OCI-LY1 (cell line): Measurements from ENCODE around the gene FGF4.

ENCODE experiments used
- H2AFZ ChIP-seq: fragments of 200-600 bp; sonication (generic), shearing (Covaris generic); 2 replicates; pipeline ENCODE4 v1.6.0; 2014; ENCODE audit warnings: antibody characterized with exemption, mild to moderate bottlenecking, low read length
- H3F3A ChIP-seq: fragments of 200-600 bp; sonication (generic), shearing (Covaris generic); 2 replicates; pipeline ENCODE4 v1.6.0; 2014; ENCODE audit warnings: mild to moderate bottlenecking, antibody characterized with exemption, low read length, moderate library complexity; ENCODE audit not compliant: insufficient read depth
- H3K27ac ChIP-seq: fragments of 200-600 bp; sonication (generic); 2 replicates; pipeline ENCODE4 v1.5.1; 2014; ENCODE audit warnings: low read length, mixed run types, mild to moderate bottlenecking, low read depth; ENCODE audit not compliant: poor library complexity, severe bottlenecking
- H3K27me3 ChIP-seq: fragments of 200-600 bp; sonication (generic); 2 replicates; pipeline ENCODE4 v1.6.0; 2014; ENCODE audit warnings: antibody characterized with exemption, mild to moderate bottlenecking, low read length, moderate library complexity; ENCODE audit not compliant: insufficient read depth
- H3K36me3 ChIP-seq: fragments of 200-600 bp; sonication (generic); 2 replicates; pipeline ENCODE4 v1.6.1; 2014; ENCODE audit warnings: mild to moderate bottlenecking, antibody characterized with exemption, low read length, moderate library complexity, mixed read lengths; ENCODE audit not compliant: insufficient read depth
- H3K4me1 ChIP-seq: fragments of 200-600 bp; sonication (generic); 2 replicates; pipeline ENCODE4 v1.5.1; 2014; ENCODE audit warnings: mild to moderate bottlenecking, low read length, moderate library complexity; ENCODE audit not compliant: insufficient read depth, severe bottlenecking
- H3K4me2 ChIP-seq: fragments of 200-600 bp; sonication (generic), shearing (Covaris generic); 2 replicates; pipeline ENCODE4 v1.6.1; 2014; ENCODE audit warnings: low read length
- H3K4me3 ChIP-seq: fragments of 200-600 bp; sonication (generic); 2 replicates; pipeline ENCODE4 v1.5.1; 2014; ENCODE audit warnings: low read length, low read depth, mild to moderate bottlenecking, mixed read lengths; ENCODE audit not compliant: poor library complexity, severe bottlenecking
- H3K79me2 ChIP-seq: fragments of 200-600 bp; shearing (Covaris generic); 2 replicates; pipeline ENCODE4 v1.6.1; 2016; ENCODE audit warnings: mixed run types, low read length, mixed read lengths; ENCODE audit not compliant: insufficient read depth
- H3K9ac ChIP-seq: fragments of 200-600 bp; sonication (generic), shearing (Covaris generic); 2 replicates; pipeline ENCODE4 v1.6.1; 2014; ENCODE audit warnings: mild to moderate bottlenecking, low read length, mixed read lengths
- H3K9me2 ChIP-seq: fragments of 200-600 bp; sonication (generic), shearing (Covaris generic); 2 replicates; pipeline ENCODE4 v1.6.1; 2014; ENCODE audit warnings: low read depth, mild to moderate bottlenecking, low read length, mixed read lengths
- H3K9me3 ChIP-seq: fragments of 200-600 bp; shearing (Covaris generic); 2 replicates; pipeline ENCODE4 v1.6.1; 2014; ENCODE audit warnings: low read length, mixed read lengths
- H4K20me1 ChIP-seq: fragments of 200-600 bp; sonication (generic), shearing (Covaris generic); 2 replicates; pipeline ENCODE4 v1.6.0; 2016; ENCODE audit warnings: mild to moderate bottlenecking, low read length; ENCODE audit not compliant: insufficient read depth
- EZH2 ChIP-seq: fragments of 200-600 bp; sonication (generic), shearing (Covaris generic); IDR thresholded peaks from 2 replicates; pipeline ENCODE4 v1.8.0; 2017; ENCODE audit warnings: borderline replicate concordance, mixed run types, mild to moderate bottlenecking, antibody characterized with exemption, low read length, moderate library complexity, mixed read lengths
- TF ChIP-seq, protein P1 (sequence below): fragments of 200-600 bp; sonication (generic), shearing (Covaris generic); IDR thresholded peaks from 2 replicates; pipeline ENCODE4 v1.5.1; 2017; ENCODE audit warnings: mild to moderate bottlenecking, antibody characterized with exemption, low read length, moderate library complexity, mixed read lengths

FGF4 gene

DNA sequence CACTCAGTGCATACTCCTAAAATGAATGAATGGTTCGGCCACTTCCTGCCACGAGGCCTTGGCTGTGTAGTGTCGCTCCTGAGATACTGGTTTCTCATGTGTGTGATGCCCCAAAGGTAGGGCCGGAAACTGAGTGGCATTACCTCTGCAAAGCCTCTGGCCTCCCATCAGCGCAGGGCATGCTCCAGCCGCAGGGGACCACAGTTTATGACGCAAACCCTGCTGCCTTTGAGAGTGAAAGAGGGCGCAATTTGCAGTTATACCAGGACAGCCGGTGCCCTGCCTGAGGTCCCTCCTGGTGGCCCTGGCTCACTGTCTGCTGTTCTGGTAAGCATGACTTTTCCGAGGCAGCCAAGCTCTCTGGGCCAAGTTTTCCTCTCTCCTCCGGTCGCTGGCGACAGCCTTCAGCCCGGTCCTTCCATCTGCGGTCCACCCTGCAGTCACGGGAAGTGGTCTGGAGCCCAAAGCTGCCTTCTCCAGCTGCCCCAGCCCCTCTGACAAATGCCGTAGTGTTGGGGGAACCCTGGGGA, 46.4 kb upstream of the FGF4 start:
- H3F3A ChIP-seq: no peaks in the 10 kb centered on the region
- no peaks in the 10 kb centered on the region for H3K36me3 ChIP-seq
- no peaks in the 10 kb centered on the region for H3K9me2 ChIP-seq
- H3K4me1 ChIP-seq: no peaks in the 10 kb centered on the region
- H3K9me3 ChIP-seq: no peaks in the 10 kb centered on the region
- no peak overlapping the region for H2AFZ ChIP-seq
- no peaks in the 10 kb centered on the region for H3K27me3 ChIP-seq
- H3K27ac ChIP-seq: no peak overlapping the region
- no peak overlapping the region for H3K4me3 ChIP-seq
- no peak overlapping the region for H3K4me2 ChIP-seq
- TF ChIP-seq, protein P1, sequence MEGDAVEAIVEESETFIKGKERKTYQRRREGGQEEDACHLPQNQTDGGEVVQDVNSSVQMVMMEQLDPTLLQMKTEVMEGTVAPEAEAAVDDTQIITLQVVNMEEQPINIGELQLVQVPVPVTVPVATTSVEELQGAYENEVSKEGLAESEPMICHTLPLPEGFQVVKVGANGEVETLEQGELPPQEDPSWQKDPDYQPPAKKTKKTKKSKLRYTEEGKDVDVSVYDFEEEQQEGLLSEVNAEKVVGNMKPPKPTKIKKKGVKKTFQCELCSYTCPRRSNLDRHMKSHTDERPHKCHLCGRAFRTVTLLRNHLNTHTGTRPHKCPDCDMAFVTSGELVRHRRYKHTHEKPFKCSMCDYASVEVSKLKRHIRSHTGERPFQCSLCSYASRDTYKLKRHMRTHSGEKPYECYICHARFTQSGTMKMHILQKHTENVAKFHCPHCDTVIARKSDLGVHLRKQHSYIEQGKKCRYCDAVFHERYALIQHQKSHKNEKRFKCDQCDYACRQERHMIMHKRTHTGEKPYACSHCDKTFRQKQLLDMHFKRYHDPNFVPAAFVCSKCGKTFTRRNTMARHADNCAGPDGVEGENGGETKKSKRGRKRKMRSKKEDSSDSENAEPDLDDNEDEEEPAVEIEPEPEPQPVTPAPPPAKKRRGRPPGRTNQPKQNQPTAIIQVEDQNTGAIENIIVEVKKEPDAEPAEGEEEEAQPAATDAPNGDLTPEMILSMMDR: no peak
- no peak for TF ChIP-seq EZH2
- no peaks in the 10 kb centered on the region for H3K79me2 ChIP-seq
- H4K20me1 ChIP-seq: no peaks in the 10 kb centered on the region
- H3K9ac ChIP-seq: no peak overlapping the region

DNA sequence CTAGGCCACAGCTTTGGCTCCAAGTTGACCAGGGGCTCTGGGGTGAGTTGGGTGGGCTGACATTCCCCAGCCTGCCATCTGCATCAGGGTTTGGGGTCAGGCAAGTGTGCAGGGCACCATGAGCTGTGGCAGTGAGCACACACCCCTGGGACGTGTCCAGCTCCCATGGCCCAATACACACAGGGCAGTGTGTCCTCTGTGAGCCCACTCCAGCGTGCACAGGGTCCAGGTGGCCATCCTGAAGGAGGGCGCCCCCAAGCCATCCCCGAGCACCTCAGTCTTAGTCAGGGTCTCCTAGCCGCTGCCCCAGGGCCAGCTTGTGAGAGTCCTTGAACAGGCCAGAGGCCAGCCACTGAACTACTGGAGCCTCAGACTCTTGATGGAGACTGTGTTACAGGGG, 45.3 kb upstream of the FGF4 start:
- H3K79me2 ChIP-seq: no peaks in the 10 kb centered on the region
- H3K4me3 ChIP-seq: no peak overlapping the region
- no peaks in the 10 kb centered on the region for H3K9me3 ChIP-seq
- no peak overlapping the region for H3K4me2 ChIP-seq
- H3K9me2 ChIP-seq: no peaks in the 10 kb centered on the region
- no peak overlapping the region for H3K9ac ChIP-seq
- H3K36me3 ChIP-seq: no peaks in the 10 kb centered on the region
- H2AFZ ChIP-seq: no peak overlapping the region
- H3K27me3 ChIP-seq: no peaks in the 10 kb centered on the region
- no peak for TF ChIP-seq EZH2
- TF ChIP-seq, protein P1: no peak
- no peaks in the 10 kb centered on the region for H4K20me1 ChIP-seq
- H3K27ac ChIP-seq: no peak overlapping the region
- H3K4me1 ChIP-seq: no peaks in the 10 kb centered on the region
- H3F3A ChIP-seq: no peaks in the 10 kb centered on the region

DNA sequence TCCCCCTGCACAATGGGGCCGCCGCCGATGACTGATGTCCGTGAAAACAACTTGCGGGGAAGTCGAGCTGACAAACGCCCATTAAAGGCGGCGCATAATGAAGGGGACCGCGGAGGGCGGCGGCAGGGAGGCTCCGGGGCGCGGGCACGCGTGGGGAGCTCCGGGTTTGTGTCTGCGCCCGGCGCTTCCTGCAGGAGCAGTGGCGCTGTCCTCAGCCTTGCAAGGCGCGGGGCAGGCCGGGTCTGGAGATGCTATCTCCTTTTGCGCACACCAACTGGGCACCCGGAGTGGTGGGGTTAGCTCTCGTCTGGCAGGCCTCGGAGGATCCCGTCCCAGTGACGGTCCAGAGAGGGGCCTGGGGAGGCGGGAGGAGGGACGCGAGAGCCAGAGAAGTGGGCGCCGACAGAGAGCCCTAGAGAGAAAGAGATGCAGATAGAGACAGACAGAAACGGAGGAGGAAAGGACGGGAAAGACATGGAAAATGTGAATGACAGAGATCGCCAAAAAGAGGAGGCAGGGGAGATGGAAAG, 44.5 kb upstream of the FGF4 start:
- no peaks in the 10 kb centered on the region for H3F3A ChIP-seq
- no peaks in the 10 kb centered on the region for H3K79me2 ChIP-seq
- no peaks in the 10 kb centered on the region for H3K36me3 ChIP-seq
- no peaks in the 10 kb centered on the region for H3K27me3 ChIP-seq
- H3K4me2 ChIP-seq: no peak overlapping the region
- TF ChIP-seq, protein P1: no peak
- TF ChIP-seq EZH2: no peak
- no peak overlapping the region for H2AFZ ChIP-seq
- no peaks in the 10 kb centered on the region for H4K20me1 ChIP-seq
- no peak overlapping the region for H3K4me3 ChIP-seq
- H3K9ac ChIP-seq: no peak overlapping the region
- no peaks in the 10 kb centered on the region for H3K4me1 ChIP-seq
- H3K27ac ChIP-seq: no peak overlapping the region
- no peaks in the 10 kb centered on the region for H3K9me2 ChIP-seq
- H3K9me3 ChIP-seq: no peaks in the 10 kb centered on the region
